Measurements from ENCODE around the gene WDR53.

GRCh38 chr3:196524527-196524926 is 43.8 kb downstream of the WDR53 start:
- TF ChIP-seq CTCF (IDR thresholded peaks at IDR 0.05), result peak in 1 of 6 experiments; percentile 45
- no peak for TF ChIP-seq POLR2A (IDR thresholded peaks at IDR 0.05)
